ENCODE results near the gene IL1RAPL2. TPM values are rescaled to one million over a fixed set of nuclear protein-coding genes. Genes with fewer than 3 reads are reported as not detected.

Gene IL1RAPL2
- polyA plus RNA-seq, 3 donors = not detected

DNA sequence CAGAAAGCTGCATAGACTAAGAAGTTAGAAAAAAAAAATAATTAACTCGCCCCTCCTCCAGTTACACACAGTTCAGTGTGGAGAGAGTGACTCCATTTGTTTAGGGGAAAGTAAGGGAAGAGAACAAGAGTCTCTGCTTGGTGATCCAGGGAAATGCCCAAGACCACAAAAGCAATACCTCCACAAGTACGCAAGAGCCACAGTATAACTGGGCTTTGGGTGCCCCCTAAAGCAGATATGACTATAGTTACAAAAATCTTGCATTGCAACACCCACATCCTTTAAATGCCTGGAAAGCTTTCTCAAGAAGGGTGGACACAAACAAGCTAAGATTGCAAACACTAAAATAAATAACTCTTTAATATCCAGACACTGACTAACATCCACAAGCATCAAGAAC, 1092.1 kb downstream of the IL1RAPL2 start:
- no peaks in the 10 kb centered on the region for H4K20me1 ChIP-seq (ENCODE audit: insufficient read depth, low read length)
- peaks cover 0 to 5% (median 0%) of the 10 kb centered on the region in 7 donors for H3K9me3 Mint-ChIP-seq
- H3K27ac Mint-ChIP-seq = no peak overlapping the region
- H3K9ac ChIP-seq (ENCODE audit: insufficient read depth, low read length, poor library complexity, severe bottlenecking) = no peak overlapping the region
- DNase-seq = no peak
- H2AFZ ChIP-seq (ENCODE audit: insufficient read depth, low read depth, low read length, poor library complexity, severe bottlenecking) = no peak overlapping the region
- no peak overlapping the region for H3K4me3 Mint-ChIP-seq
- H3K4me1 Mint-ChIP-seq = no peaks in the 10 kb centered on the region
- no peaks in the 10 kb centered on the region for H3K9me3 ChIP-seq (replicated peaks in 1 of 2; ENCODE audit: control insufficient read depth in 1 of 2, insufficient read depth in 1 of 2, low read length in 2 of 2)
- intact Hi-C loops (cut with micrococcal nuclease) = no loop called here
- H3K27me3 ChIP-seq (ENCODE audit: control insufficient read depth in 2 of 2, insufficient read depth in 2 of 2, low read length in 2 of 2) = no peaks in the 10 kb centered on the region
- WGBS (ENCODE audit: insufficient coverage) = no CpG with 5 or more reads among the region's 2 CpGs
- no peaks in the 10 kb centered on the region for H3K79me2 ChIP-seq (ENCODE audit: insufficient read depth, low read length)
- H3K4me1 ChIP-seq (ENCODE audit: control insufficient read depth in 1 of 2, insufficient read depth in 2 of 2, low read length in 2 of 2) = no peaks in the 10 kb centered on the region
- H3K4me3 ChIP-seq (replicated peaks in 1 of 3; ENCODE audit: low read depth in 2 of 3, low read length in 3 of 3) = no peak overlapping the region
- H3K27me3 Mint-ChIP-seq (ENCODE audit: low read depth in 3 of 3) = peaks cover 0 to 9% (median 0%) of the 10 kb centered on the region in 3 donors
- TF ChIP-seq, protein P1, sequence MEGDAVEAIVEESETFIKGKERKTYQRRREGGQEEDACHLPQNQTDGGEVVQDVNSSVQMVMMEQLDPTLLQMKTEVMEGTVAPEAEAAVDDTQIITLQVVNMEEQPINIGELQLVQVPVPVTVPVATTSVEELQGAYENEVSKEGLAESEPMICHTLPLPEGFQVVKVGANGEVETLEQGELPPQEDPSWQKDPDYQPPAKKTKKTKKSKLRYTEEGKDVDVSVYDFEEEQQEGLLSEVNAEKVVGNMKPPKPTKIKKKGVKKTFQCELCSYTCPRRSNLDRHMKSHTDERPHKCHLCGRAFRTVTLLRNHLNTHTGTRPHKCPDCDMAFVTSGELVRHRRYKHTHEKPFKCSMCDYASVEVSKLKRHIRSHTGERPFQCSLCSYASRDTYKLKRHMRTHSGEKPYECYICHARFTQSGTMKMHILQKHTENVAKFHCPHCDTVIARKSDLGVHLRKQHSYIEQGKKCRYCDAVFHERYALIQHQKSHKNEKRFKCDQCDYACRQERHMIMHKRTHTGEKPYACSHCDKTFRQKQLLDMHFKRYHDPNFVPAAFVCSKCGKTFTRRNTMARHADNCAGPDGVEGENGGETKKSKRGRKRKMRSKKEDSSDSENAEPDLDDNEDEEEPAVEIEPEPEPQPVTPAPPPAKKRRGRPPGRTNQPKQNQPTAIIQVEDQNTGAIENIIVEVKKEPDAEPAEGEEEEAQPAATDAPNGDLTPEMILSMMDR (IDR thresholded peaks at IDR 0.05) = no peak
- no peak overlapping the region for H3K27ac ChIP-seq (ENCODE audit: low read depth in 1 of 2, low read length in 2 of 2)
- H3K4me2 ChIP-seq (replicated peaks; ENCODE audit: extremely low read depth, low read length, poor library complexity, severe bottlenecking) = no peak overlapping the region
- H3K36me3 ChIP-seq (replicated peaks in 1 of 2; ENCODE audit: control insufficient read depth in 1 of 2, insufficient read depth in 2 of 2, low read length in 2 of 2) = no peaks in the 10 kb centered on the region
- H3K36me3 Mint-ChIP-seq = no peaks in the 10 kb centered on the region

DNA sequence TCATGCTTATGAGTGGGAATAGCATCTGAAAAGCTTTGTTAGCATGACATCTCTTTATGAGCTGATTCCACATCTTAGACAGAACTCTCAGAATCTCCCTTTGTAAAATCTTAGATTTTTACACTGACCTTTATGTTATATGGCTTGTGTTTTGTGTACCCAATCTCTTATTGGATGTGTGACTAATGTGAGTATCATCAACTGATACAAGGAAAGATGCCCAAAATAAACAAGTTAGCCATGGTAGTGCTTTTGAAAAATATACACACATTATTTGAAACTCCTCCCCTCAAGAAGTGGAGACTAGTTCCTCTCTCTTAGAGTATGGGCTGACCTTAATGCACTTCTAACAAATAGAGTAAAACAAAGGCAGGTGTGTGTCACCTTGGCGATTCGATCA, 1096.2 kb downstream of the IL1RAPL2 start:
- H3K27ac ChIP-seq (ENCODE audit: low read depth in 1 of 2, low read length in 2 of 2) = no peak overlapping the region
- no peak overlapping the region for H3K4me2 ChIP-seq (replicated peaks; ENCODE audit: extremely low read depth, low read length, poor library complexity, severe bottlenecking)
- no peaks in the 10 kb centered on the region for H3K36me3 ChIP-seq (replicated peaks in 1 of 2; ENCODE audit: control insufficient read depth in 1 of 2, insufficient read depth in 2 of 2, low read length in 2 of 2)
- H2AFZ ChIP-seq (ENCODE audit: insufficient read depth, low read depth, low read length, poor library complexity, severe bottlenecking) = no peak overlapping the region
- no peak for DNase-seq
- no peaks in the 10 kb centered on the region for H3K4me1 Mint-ChIP-seq
- no peaks in the 10 kb centered on the region for H3K4me1 ChIP-seq (ENCODE audit: control insufficient read depth in 1 of 2, insufficient read depth in 2 of 2, low read length in 2 of 2)
- H3K4me3 ChIP-seq (replicated peaks in 1 of 3; ENCODE audit: low read depth in 2 of 3, low read length in 3 of 3) = no peak overlapping the region
- no peaks in the 10 kb centered on the region for H3K79me2 ChIP-seq (ENCODE audit: insufficient read depth, low read length)
- no peaks in the 10 kb centered on the region for H3K9me3 ChIP-seq (replicated peaks in 1 of 2; ENCODE audit: control insufficient read depth in 1 of 2, insufficient read depth in 1 of 2, low read length in 2 of 2)
- H3K9me3 Mint-ChIP-seq = peaks cover 0 to 3% (median 2%) of the 10 kb centered on the region in 7 donors
- no peaks in the 10 kb centered on the region for H4K20me1 ChIP-seq (ENCODE audit: insufficient read depth, low read length)
- TF ChIP-seq, protein P1 (IDR thresholded peaks at IDR 0.05) = no peak
- H3K27me3 ChIP-seq (ENCODE audit: control insufficient read depth in 2 of 2, insufficient read depth in 2 of 2, low read length in 2 of 2) = no peaks in the 10 kb centered on the region
- intact Hi-C loops (cut with micrococcal nuclease) = no loop called here
- H3K36me3 Mint-ChIP-seq = no peaks in the 10 kb centered on the region
- no CpG with 5 or more reads among the region's 2 CpGs for WGBS (ENCODE audit: insufficient coverage)
- no peak overlapping the region for H3K27ac Mint-ChIP-seq
- peaks cover 0 to 5% (median 0%) of the 10 kb centered on the region in 3 donors for H3K27me3 Mint-ChIP-seq (ENCODE audit: low read depth in 3 of 3)
- no peak overlapping the region for H3K9ac ChIP-seq (ENCODE audit: insufficient read depth, low read length, poor library complexity, severe bottlenecking)
- H3K4me3 Mint-ChIP-seq = no peak overlapping the region
